NCI-H82 treated with DMSO at 0.1 percent for 48 hours (cell line): ENCODE measurements around the gene ATP11B.

Experiments used
- DNase-seq: peaks from one replicate; lab custom pipeline; 2025; ENCODE audit not compliant: unreplicated experiment; lab: John Stamatoyannopoulos, UW

Gene ATP11B

DNA sequence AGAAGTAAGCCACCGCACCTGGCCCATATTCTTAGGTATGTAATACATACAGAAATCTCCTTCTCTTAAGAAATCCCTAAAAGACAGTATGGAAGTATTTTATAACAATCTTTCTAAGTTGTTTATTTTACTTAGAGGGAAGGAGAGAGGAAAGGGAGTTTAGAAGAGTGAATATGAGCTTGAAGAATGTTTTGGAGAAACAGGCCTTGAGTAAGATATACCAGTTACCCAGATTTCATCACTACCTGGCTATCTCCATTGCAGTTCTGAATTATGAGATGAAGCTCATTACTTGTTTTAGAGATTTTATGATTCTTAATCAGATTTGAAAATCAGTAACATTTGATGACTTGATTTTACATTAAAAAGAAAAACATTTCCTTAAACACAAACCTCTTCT lies 115.2 kb downstream of the ATP11B start:
- DNase-seq, result no peak

DNA sequence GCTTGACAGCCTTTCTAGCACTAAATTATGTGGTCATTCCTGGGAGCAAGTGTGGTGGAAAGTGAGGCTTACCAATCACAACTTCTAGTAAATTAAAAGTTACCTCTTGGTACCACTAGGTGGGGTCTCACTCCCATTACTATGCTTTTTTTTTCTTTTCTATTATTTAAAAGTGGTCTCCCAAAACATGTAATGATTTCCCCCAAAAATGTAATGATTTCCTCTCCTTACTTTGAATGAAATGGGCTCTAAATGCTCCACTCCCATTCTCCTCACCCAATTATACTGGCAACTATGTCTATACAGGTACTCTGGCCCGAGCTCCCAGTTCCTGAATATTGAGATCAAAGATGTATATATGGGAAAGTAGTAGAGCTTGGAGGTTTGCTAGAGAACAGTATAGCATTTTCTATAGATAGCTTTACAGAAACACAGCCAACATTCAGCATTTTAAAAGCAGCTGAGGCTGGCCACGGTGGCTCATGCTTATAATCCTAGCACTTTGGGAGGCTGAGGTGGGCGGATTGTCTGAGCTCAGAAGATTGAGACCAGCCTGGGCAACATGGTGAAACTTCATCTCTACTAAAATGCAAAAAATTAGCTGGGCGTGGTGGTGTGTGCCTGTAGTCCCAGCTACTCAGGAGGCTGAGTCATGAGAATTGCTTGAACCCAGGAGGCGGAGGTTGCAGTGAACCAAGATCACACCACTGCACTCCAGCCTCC lies 116.2 kb downstream of the ATP11B start:
- DNase-seq, result no peak

DNA sequence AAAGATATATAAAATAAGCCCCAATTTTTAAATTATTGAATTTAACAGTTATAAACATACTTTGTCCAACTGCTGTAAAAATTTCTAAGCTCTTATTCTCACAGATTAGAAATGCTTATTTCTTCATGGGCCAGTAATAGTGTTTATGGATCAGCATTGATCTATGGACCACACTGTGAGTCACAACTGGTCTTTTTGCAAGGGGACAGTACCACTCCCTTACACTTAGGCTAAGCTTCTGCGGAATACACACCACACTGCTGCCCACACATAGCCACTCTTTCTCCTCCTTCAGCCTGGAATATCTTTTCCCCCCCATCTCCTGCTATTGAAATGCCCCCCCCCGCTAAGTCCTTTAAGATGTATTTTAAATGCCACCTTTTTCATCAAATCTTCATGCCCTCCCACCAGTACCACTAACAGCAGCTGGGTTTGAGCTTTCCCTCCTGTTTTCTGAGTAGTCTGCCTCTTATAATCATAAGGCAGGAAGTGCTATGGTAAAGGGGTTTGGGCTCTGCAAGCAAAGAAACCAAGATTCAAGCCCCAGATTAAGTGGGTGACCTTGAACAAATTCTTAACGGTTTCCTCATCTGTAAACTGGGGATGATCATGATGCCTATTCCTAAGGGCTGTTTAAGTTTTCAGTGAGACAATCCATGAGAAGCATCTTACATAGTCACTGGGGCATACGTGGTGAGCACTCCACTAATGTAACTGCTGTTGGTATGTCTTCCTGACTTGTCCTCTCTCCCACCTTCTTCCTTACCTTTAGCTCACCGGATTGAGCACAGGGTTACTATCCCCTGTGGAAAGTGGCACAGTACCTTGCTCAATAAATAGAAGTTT lies 117.9 kb downstream of the ATP11B start:
- no peak for DNase-seq

DNA sequence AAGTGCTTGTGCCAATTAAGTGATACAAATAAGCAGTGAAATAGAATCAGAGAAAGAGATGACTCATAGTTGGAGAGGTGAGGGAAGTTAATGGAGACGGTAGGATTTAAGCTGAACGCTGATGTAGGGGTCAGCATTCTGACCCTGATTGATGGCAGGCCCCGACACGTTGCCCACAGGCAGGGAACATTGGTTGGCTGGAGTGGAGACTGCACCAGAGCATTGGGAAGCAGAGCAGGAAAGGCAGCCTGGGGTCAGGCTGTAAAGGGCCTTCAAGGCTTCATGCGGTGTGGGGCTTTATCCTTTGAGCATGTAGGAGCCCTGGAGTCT lies 118.4 kb downstream of the ATP11B start:
- no peak for DNase-seq

DNA sequence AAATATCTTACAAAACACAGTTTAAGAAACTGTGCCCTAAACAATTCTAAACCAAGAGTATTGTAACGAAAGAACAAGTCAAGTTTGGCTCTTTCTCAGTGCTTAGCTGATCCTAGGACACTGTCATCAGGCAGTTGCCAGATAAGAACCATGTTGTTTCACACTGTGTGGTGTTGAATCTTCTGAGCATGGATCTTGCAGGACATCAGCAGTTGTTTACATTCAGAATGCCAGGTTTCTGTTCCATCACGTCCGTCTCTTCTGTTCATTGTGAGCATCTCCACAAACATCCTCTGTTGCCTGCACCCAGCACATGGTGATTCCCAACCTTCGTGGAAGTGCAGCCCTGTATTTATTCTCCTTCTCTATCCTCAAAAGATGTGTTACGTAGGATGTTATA lies 119.2 kb downstream of the ATP11B start:
- no peak for DNase-seq

DNA sequence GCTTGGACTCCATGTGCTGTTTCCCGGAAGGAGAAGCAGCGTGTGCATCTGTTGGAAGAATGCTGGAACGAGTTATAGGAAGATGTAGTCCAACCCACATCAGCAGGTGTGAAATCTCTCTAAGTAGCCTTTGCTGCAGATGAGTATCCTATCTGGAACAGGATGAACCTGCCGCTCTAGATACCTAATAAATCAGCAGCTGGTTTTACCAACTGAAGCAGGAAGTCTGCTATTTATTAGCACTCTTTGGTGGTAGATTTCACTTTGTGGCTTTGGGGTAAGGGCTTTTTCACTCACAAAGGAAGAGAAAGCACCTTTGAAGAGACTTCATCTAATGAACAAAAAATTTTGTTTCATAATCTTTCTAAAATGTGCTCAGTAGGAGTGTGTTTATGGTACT lies 120.6 kb downstream of the ATP11B start:
- no peak for DNase-seq

DNA sequence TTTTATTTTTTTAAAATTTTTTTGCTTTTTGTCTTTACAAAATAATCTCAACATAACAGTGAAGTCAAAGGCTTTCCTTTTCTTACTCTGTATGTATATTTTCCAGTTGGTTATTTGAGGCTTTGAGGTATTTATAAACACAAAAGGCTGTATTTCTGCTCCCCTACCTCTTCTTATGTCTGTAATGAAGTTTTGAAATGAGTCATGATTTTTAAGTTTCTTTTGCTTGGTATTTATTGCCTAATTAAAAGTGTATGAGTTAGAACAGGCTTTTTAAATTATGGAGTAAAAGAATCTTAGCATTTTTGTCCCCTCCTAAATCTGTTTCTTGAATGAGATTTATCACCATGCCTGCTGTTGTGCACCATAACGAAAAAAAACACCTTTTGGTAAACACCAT lies 121.0 kb downstream of the ATP11B start:
- DNase-seq, result no peak

DNA sequence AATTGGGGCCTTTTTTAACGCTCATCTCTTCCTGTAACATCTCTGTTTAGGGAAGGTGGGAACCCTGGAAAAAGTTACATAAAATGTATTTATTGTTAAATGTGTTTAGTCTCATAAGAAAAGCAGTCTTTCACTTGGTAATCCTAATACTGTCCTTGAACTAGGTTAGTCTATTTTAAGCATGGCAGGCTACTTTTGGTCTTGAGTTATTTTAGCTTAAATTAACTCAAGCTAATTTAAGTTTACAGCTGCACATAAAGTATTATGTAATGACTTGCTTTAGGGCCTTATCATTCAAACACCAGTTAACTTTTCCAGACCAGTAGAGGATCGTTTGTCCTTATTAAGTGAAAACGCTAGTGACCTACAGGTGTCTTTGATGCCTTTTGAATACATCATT lies 123.8 kb downstream of the ATP11B start:
- no peak for DNase-seq

DNA sequence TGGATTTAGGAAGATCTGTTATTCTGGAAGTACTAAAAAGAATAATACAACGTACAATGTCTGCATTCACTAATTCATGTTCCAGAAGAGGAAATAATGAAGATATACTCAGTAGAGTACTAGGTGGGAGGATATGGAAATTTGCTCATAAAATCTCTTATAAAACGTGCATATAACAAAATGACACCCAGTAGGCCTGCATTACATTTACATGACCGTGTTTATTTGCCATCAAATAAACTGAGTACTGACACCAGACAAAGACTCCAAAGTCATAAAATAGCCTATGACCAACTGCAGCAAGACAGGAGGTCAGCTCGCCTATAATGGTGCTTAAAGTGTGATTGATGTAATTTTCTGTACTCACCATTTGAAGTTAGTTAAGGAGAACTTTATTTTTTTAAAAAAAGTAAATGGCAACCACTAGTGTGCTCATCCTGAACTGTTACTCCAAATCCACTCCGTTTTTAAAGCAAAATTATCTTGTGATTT lies 126.6 kb downstream of the ATP11B start:
- DNase-seq, result no peak

DNA sequence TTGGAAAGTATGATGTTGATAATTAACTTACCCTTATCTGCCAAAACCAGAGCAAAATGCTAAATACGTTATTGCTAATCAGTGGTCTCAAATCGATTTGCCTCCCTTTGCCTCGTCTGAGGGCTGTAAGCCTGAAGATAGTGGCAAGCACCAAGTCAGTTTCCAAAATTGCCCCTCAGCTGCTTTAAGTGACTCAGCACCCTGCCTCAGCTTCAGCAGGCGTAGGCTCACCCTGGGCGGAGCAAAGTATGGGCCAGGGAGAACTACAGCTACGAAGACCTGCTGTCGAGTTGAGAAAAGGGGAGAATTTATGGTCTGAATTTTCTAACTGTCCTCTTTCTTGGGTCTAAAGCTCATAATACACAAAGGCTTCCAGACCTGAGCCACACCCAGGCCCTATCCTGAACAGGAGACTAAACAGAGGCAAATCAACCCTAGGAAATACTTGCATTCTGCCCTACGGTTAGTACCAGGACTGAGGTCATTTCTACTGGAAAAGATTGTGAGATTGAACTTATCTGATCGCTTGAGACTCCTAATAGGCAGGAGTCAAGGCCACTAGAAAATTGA lies 127.3 kb downstream of the ATP11B start:
- no peak for DNase-seq

DNA sequence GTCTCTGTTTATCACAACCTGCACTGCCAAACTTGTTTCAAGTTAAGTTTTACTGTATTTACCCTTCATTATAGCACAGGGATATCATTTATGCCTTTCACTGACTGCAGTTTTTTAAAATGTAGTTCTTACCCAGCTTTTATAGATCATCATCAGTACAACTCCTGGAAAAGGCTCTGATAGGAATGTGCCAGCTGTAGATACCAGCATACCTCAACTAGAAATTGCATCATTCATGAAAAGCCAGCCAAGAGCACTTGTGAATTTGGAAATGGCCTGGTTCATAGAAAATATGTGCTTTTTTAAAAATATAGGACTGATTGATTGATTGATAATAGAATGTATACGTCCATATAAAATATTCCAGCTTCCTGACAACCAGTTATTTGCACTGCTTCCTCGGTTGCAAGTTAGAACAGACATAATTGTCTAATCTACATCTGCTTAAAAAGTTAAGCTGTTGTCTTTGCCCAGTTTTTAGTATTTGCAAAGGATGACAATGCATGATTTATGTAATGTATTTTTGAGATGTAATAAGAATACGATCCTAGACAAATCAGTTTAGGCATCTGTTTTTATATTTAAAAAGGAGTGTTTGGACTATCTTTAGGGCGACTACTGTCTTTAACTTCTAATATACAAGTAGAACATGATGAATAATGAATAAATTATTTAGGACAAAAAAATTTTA lies 128.5 kb downstream of the ATP11B start:
- DNase-seq, result no peak

DNA sequence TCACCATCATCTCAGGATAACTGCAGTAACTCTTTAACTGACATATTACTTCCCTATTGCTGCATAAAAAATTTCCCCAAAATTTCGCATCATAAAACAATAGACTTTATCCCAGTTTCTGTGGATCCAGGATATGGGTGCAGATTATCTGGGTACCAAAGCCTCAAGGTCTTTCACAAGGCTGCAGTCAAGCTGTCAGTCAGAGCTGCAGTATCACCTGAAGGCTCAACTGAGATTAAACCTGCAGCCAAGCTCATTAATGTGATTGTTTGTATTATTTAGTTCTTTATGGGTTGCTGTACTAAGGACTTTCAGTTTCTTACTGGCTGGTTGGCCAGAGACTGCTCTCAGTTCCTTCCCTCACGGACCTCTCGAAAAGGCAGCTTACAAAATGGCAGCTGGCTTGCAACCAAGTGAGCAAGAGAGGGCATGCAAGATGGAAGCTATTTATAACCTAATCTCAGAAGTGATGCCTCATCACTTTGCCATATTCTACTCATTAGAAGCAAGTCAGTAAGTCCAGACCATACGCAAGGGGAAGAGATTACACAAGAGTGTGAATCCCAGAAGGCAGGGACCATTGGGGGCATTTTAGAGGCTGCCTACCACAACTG lies 132.1 kb downstream of the ATP11B start:
- no peak for DNase-seq

DNA sequence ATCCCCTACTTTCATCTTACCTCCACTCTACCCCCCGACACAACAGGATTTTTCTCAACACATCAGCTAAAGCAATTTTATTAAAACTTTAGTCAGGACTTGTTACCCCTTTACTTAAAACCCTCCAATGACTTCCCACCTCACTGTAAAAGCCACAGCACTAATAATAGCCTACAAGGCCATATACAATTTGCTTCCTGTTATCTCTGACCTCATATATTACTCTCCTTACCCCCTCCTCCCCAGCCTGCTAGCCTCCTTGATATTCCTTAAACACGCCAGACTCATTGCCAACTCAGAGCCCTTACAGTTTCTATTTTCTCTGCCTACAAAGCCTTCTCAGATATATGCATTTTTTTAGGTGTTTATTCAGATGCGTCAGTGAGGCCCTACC lies 132.6 kb downstream of the ATP11B start:
- DNase-seq, result no peak

DNA sequence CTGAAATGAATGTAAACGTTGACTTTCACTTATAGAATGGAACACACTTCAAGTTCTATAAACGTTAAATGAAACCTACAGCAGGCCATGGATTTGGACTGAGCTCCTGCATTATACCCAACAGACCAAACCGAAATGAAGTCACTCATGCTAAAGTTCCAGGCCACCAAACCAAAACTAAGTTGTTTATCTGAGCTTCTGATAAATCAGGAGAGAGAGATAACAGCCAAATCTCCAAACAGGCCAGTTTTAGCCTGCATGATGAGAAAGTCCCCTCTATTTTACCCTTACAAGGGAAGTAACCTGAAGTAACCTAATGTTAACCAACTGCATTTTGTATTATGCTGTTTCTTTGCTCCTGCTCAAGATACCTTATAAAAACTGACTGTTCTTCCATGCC lies 142.5 kb downstream of the ATP11B start:
- no peak for DNase-seq

DNA sequence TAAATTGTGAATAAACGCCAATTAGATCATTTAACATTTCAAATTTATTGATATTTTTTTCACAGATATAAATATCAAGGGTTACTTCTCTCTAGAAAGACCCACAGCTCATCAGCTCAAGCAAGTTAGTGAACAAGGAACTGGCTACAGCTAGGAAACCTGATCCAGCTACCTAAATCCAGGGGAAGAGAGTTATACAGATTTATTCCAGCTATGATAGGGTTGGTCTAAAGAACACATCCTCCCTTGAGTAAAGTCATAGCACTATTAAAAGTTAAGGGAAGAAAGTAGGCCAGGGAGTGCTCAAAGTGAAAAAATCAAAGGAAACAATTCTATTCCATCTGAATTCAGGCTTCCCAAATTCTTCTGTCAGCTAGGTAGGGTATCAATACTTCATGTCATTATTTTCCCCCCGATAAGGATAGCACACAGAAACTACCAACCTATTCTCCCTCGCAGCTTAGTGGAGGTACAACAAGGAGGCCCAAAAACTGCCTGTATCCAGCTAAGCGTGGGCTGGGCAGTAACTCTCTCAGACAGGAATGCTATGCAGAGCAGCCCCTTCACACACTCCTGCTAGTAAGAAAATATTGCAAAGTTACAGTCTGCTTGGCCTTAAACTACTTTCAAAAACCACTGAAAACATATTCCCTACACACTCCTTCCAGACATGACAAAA lies 143.1 kb downstream of the ATP11B start:
- no peak for DNase-seq

DNA sequence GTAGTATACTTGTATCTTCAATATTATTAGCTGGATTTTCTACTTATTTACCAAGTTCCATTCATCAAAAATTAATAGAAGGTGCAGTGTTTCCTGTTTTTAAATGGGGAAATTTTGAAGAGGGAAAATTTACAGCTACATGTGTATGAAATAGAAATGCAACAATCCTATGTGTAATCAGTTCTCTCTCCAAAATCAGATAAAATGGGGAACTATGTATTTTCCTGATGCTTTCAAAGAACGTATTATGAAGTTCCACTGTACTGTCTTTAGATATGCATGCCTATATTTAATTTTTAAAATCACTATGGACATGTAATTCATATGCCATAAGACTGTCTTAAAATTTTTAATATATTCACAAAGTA lies 143.6 kb downstream of the ATP11B start:
- no peak for DNase-seq

DNA sequence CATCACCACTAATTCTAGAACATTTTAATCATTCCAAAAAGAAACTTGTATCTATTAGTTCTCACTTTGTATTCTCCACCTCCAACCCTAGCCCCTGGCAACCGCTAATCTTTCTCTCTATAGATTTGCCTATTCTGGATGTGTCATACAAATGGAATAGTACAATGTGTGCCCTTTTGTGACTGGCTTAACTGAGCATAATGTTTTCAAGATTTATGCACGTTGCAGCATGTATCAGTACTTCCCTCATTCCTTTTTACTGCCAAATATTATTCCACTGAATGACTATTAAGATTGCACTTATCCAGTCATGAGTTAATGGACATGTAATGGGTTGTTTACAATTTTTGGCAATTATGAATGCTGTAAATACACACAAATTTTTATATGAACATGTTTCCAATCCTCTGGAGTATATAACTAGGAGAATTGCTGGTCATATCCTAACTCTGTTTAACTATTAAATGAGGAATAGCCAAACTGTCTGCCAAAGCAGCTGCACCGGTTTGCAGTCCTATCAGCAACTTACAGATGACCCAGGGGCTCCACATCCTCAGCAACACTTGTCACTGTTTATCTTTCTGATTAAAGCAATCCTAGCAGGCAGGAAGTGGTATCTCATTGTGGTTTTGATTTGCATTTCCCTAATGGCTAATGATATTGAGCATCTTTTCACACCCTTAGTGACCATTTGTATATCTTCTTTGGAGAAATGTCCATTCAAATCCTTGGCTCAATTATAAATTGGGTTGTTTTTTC lies 144.2 kb downstream of the ATP11B start:
- DNase-seq, result no peak

DNA sequence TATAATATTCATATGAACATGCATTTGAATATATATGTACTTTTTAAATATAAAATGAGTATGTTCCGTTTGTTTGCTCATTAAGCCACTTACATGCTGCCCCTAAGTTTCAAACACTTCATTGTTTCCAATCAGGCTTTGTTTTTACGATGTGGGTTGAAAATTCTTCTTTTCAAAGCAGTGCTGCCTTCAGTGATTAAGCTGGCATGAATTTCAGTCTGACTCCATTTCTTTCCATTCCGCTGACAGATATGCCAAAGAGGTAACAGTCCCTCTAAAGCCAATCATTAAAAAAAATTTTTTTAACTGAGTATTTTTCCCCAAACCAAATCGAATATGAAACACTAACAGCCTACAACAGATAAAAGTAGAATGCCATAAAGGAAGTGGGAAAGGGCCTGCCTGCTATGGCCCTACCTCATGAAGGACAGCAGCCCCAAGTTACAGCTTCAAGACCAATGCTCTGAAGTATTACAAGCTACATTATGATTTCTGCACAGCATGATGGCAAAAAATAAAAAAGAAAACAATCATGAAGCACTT lies 147.0 kb downstream of the ATP11B start:
- DNase-seq, result no peak

DNA sequence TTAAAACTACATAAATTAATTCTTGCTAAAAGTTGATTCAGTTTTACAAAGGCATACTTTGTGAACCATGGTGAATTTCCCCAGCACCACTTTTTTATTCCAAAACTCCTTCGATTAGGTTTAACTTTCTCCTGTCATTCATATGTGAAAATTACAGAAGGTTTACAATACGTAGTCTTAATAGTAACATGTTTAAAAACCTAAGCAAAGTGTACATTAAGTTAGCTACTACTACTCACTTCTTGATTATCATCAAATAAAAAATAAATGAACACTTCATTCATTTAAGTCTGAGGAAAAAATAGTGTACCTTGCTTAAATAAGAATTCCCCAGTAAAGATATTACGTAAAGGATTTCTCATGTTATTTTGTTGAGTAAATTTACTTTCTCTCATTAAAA lies 148.4 kb downstream of the ATP11B start:
- DNase-seq, result no peak

DNA sequence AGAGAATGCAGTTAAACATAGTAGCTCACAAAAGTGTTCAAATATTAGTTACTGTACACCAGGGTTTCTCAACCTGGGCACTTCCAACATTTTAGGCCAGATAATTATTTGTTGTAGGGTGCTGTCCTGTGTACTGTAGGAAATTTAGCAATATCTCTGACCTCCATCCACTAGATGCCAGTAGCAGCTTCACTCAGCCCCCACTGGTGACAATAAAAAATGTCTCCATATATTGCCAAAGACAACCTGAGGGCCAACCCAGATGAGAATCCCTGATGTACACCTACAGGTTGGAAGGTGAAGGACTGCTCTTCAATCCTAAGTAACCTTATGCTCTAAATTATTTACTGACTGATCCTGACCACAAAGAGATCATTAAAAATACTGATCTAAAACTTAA lies 154.6 kb downstream of the ATP11B start:
- DNase-seq, result no peak
